ENCODE measurements around the gene FNBP1.

GRCh38 chr9:130090915-130091314 lies 47.9 kb upstream of the FNBP1 start:
- TF ChIP-seq EZH2 (IDR thresholded peaks at IDR 0.05; ENCODE audit: borderline replicate concordance) (no peak), CTCF (IDR thresholded peaks at IDR 0.05; ENCODE audit: poor library complexity) (no peak), EZH2phosphoT487 (IDR thresholded peaks at IDR 0.05; ENCODE audit: low read depth, severe bottlenecking, unreplicated experiment) (no peak)

All from hepatocyte (in vitro differentiated cells).